Fibroblast of lung (primary cell): Measurements from ENCODE around the gene AKR1E2. TPM values are rescaled to one million over a fixed set of nuclear protein-coding genes. Genes with fewer than 3 reads are reported as not detected.

ENCODE experiments used
- DNase-seq, 2 donors: peaks; one replicate each; pipeline versions ENCODE4 v3.0.0 to v3.0.0-alpha.2; 2010; ENCODE audit warnings: low read depth in 2 of 2
- H2AFZ ChIP-seq: 2 replicates; pipeline ENCODE4 v1.5.1; 2012; ENCODE audit warnings: low read length, control low read depth, inconsistent platforms
- H3K27ac ChIP-seq: 2 replicates; pipeline ENCODE4 v1.5.1; 2011; ENCODE audit warnings: low read length, control low read depth; ENCODE audit not compliant: insufficient read depth
- H3K27me3 ChIP-seq: 2 replicates; pipeline ENCODE4 v1.5.1; 2011; ENCODE audit warnings: mild to moderate bottlenecking, low read length; ENCODE audit not compliant: control insufficient read depth, insufficient read depth
- H3K36me3 ChIP-seq: 2 replicates; pipeline ENCODE4 v1.5.1; 2011; ENCODE audit warnings: low read length; ENCODE audit not compliant: control insufficient read depth, insufficient read depth
- H3K4me1 ChIP-seq: 2 replicates; pipeline ENCODE4 v1.5.1; 2011; ENCODE audit warnings: low read length; ENCODE audit not compliant: control insufficient read depth, insufficient read depth; ENCODE audit errors: extremely low read depth
- H3K4me2 ChIP-seq: 2 replicates; pipeline ENCODE4 v1.5.1; 2011; ENCODE audit warnings: low read length, control low read depth; ENCODE audit not compliant: insufficient read depth; ENCODE audit errors: extremely low read depth
- H3K4me3 ChIP-seq, 4 experiments: fragments of 200-600 bp in 1 of 4; sonication (generic) in 1 of 4; replicated peaks in 1 of 4; 2 replicates each; pipeline ENCODE4 v1.5.1; 2011 to 2016; ENCODE audit warnings: low read length in 4 of 4, low read depth in 3 of 4, mild to moderate bottlenecking in 3 of 4, control low read depth in 2 of 4, inconsistent platforms in 1 of 4, mixed read lengths in 1 of 4; ENCODE audit not compliant: insufficient read depth in 1 of 4; ENCODE audit errors: control extremely low read depth in 1 of 4
- H3K79me2 ChIP-seq: 2 replicates; pipeline ENCODE4 v1.5.1; 2012; ENCODE audit warnings: mild to moderate bottlenecking, low read length, inconsistent platforms; ENCODE audit not compliant: control insufficient read depth, insufficient read depth
- H3K9ac ChIP-seq: 2 replicates; pipeline ENCODE4 v1.5.1; 2011; ENCODE audit warnings: mild to moderate bottlenecking, low read length, control low read depth; ENCODE audit not compliant: insufficient read depth
- H3K9me3 ChIP-seq: 2 replicates; pipeline ENCODE4 v1.5.1; 2012; ENCODE audit warnings: low read depth, low read length; ENCODE audit not compliant: control insufficient read depth, insufficient read depth
- H4K20me1 ChIP-seq: 2 replicates; pipeline ENCODE4 v1.5.1; 2011; ENCODE audit warnings: low read length; ENCODE audit not compliant: control insufficient read depth, insufficient read depth; ENCODE audit errors: extremely low read depth
- EZH2 ChIP-seq: IDR thresholded peaks from 2 replicates; pipeline ENCODE4 v1.5.1; 2012; ENCODE audit warnings: low read length, control low read depth, mild to moderate bottlenecking; ENCODE audit errors: missing control alignments
- polyA plus RNA-seq, 2 donors: library from polyadenylated mRNA; depleted of rRNA in 1 of 2; stranded (reverse) in 1 of 2; unstranded in 1 of 2; fragments of >200 nt; gene quantifications; 2 replicates each; pipeline ENCODE4 v1.2.1, GENCODE V29; 2011 to 2012; ENCODE audit warnings: missing spikeins in 1 of 2
- total RNA-seq: library from RNA; depleted of rRNA; stranded (reverse); fragments of >200 nt; gene quantifications from 2 replicates; pipeline ENCODE4 v1.2.1, GENCODE V29; 2014
- TF ChIP-seq, protein P1 (sequence below), 2 donors: IDR thresholded peaks in 1 of 2; conservative IDR thresholded peaks in 1 of 2; 1 replicate in 1 of 2; 2 replicates in 1 of 2; pipeline ENCODE4 v1.5.1; 2011 to 2012; ENCODE audit warnings: low read length in 2 of 2, control low read depth in 1 of 2, inconsistent platforms in 1 of 2, low read depth in 1 of 2, mild to moderate bottlenecking in 1 of 2

AKR1E2 gene
- total and polyA plus RNA-seq, 2 donors (not counting 1 experiment from before 2014, with no cell fraction given), result 2.2 to 11.7 TPM

DNA sequence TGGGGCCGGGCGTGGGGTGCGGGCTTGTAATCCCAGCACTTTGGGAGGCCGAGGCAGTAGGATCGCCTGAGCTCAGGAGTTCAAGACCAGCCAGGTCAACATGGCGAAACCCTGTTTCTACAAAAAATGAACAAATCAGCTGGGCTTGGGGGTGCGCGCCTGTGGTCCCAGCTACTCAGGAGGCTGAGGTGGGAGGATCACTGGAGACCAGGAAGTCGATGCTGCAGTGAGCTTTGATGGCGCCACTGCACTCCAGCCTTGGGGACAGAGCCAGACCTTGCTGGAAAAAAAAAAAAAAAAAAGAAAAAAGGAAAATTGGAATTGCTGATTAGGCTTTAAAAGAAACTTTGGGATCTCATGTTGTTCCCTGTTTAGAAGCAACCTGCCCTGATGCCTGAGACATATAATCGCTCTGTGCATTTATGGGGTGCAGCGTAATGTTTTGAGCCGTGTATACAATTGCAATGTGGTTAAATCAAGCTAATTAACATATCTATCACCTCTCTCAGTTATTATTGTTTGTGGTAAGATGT, 851 bp downstream of the AKR1E2 start:
- no peaks in the 10 kb centered on the region for H3K4me1 ChIP-seq
- no peaks in the 10 kb centered on the region for H3K79me2 ChIP-seq
- peak overlapping the region; percentile 85 for H3K27ac ChIP-seq
- peak overlapping the region; percentile 34 for H3K4me2 ChIP-seq
- H3K36me3 ChIP-seq, result no peaks in the 10 kb centered on the region
- TF ChIP-seq, protein P1, sequence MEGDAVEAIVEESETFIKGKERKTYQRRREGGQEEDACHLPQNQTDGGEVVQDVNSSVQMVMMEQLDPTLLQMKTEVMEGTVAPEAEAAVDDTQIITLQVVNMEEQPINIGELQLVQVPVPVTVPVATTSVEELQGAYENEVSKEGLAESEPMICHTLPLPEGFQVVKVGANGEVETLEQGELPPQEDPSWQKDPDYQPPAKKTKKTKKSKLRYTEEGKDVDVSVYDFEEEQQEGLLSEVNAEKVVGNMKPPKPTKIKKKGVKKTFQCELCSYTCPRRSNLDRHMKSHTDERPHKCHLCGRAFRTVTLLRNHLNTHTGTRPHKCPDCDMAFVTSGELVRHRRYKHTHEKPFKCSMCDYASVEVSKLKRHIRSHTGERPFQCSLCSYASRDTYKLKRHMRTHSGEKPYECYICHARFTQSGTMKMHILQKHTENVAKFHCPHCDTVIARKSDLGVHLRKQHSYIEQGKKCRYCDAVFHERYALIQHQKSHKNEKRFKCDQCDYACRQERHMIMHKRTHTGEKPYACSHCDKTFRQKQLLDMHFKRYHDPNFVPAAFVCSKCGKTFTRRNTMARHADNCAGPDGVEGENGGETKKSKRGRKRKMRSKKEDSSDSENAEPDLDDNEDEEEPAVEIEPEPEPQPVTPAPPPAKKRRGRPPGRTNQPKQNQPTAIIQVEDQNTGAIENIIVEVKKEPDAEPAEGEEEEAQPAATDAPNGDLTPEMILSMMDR (conservative IDR thresholded peaks at IDR 0.05 in 1 of 2, IDR thresholded peaks at IDR 0.05 in 1 of 2; ENCODE audit: low read depth in 1 of 2, low read length in 2 of 2), result no peak
- TF ChIP-seq EZH2, result no peak
- H3K9me3 ChIP-seq, result no peaks in the 10 kb centered on the region
- peak overlapping the region; percentile 40 to 63 (median 50) for H3K4me3 ChIP-seq
- H3K9ac ChIP-seq, result peak overlapping the region; percentile 83
- no peaks in the 10 kb centered on the region for H4K20me1 ChIP-seq
- peak overlapping the region; percentile 33 for H2AFZ ChIP-seq
- no peaks in the 10 kb centered on the region for H3K27me3 ChIP-seq
- DNase-seq, result no peak

DNA sequence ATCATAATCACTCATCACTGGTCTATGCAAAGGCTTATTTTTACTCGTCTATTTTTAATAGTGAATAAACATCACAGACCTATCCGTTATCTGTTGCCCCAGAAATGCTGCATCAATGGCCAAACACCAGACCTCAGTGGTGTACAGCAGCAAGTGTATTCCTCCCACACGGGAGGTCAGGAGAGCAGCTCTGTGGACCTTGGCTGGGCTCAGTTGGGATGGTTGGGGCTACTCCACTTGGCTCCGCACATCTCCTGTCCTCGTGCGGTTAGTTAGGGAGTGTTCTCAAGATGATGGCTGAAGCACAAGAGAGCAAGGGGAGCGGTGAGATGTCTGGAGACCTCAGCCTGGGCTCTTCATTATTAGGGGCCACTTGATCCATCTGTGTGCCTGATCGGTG, 2.0 kb downstream of the AKR1E2 start:
- no peak overlapping the region for H3K9ac ChIP-seq
- H3K27ac ChIP-seq, result no peak overlapping the region
- no peak overlapping the region for H3K4me3 ChIP-seq

DNA sequence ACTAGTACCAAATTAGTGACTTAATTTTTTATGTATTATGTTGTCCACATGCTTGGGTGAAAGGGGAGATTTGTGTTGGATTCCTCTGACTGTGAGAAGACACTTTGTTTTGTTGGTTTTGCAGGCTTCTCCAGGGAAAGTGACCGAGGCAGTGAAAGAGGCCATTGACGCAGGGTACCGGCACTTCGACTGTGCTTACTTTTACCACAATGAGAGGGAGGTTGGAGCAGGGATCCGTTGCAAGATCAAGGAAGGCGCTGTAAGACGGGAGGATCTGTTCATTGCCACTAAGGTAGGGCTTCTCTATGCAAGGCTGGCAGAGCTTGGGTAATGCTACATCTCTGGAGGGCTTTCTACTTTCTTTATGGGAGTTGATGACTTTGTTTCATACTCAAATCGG, 4.5 kb downstream of the AKR1E2 start:
- Histone ChIP-seq H3K4me3 (no peak overlapping the region), H3K27me3 (no peaks in the 10 kb centered on the region), H3K9ac (no peak overlapping the region), H3K36me3 (no peaks in the 10 kb centered on the region), H3K4me1 (no peaks in the 10 kb centered on the region), H3K79me2 (no peaks in the 10 kb centered on the region), H3K4me2 (no peak overlapping the region), H2AFZ (no peak overlapping the region), H3K27ac (no peak overlapping the region), H4K20me1 (no peaks in the 10 kb centered on the region), H3K9me3 (no peaks in the 10 kb centered on the region)
- TF ChIP-seq EZH2, result no peak
- DNase-seq, result no peak

More for the DNA sequence above, 2.0 kb downstream of the AKR1E2 start:
- Histone ChIP-seq H3K9me3 (no peaks in the 10 kb centered on the region), H2AFZ (no peak overlapping the region), H3K4me2 (no peak overlapping the region), H3K4me1 (no peaks in the 10 kb centered on the region), H3K27me3 (no peaks in the 10 kb centered on the region), H4K20me1 (no peaks in the 10 kb centered on the region), H3K36me3 (no peaks in the 10 kb centered on the region), H3K79me2 (no peaks in the 10 kb centered on the region)
- TF ChIP-seq EZH2, result no peak
- DNase-seq, result no peak

DNA sequence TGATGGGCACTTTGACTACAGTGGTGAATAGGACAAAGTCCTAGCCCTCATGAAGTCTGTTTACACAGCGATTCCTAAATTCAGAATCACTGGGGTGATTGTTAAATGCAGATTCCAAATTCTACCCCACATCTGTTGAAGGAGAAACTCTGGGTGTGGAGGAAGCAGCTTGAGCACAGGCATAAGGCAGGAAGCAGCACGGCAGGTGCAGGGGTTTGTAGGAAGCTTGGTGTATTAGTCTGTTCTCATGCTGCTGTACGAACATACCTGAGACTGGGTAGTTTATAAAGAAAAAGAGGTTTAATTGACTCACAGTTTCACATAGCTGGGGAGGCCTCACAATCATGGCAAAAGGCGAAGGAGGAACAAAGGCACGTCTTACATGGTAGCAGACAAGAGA, 5.1 kb downstream of the AKR1E2 start:
- DNase-seq, result no peak
- Histone ChIP-seq H3K27ac (no peak overlapping the region), H3K36me3 (no peaks in the 10 kb centered on the region), H3K9ac (no peak overlapping the region), H3K27me3 (no peaks in the 10 kb centered on the region), H3K4me1 (no peaks in the 10 kb centered on the region), H3K4me3 (no peak overlapping the region), H2AFZ (no peak overlapping the region), H3K79me2 (no peaks in the 10 kb centered on the region), H4K20me1 (no peaks in the 10 kb centered on the region), H3K4me2 (no peak overlapping the region), H3K9me3 (no peaks in the 10 kb centered on the region)
- TF ChIP-seq, protein P1 (conservative IDR thresholded peaks at IDR 0.05 in 1 of 2, IDR thresholded peaks at IDR 0.05 in 1 of 2; ENCODE audit: low read depth in 1 of 2, low read length in 2 of 2), result no peak
- TF ChIP-seq EZH2, result no peak
